Neural progenitor cell (in vitro differentiated cells): ENCODE data around the gene AGXT.

ENCODE experiments used
- CTCF ChIP-seq: fragments of 200-600 bp; sonication (generic); IDR thresholded peaks from 2 replicates; pipeline ENCODE4 v1.5.1; 2017; ENCODE audit warnings: antibody characterized with exemption, mild to moderate bottlenecking
- EZH2 ChIP-seq: fragments of 200-600 bp; sonication (generic); IDR thresholded peaks from 2 replicates; pipeline ENCODE4 v1.6.1; 2017; ENCODE audit warnings: antibody characterized with exemption, mild to moderate bottlenecking, moderate library complexity
- EZH2phosphoT487 ChIP-seq: fragments of 200-600 bp; sonication (generic); IDR thresholded peaks from 2 replicates; pipeline ENCODE4 v1.6.1; 2017; ENCODE audit warnings: antibody characterized with exemption

- no peak for TF ChIP-seq CTCF
- TF ChIP-seq EZH2 = no peak
- TF ChIP-seq EZH2phosphoT487 = no peak
Measured at GRCh38 chr2:240898108-240898730, 29.6 kb downstream of the AGXT start.
